Omental fat pad (tissue), 4 donors: Measurements from ENCODE around the gene CMTM5. TPM values are rescaled to one million over a fixed set of nuclear protein-coding genes. Genes with fewer than 3 reads are reported as not detected.

Experiments
- ATAC-seq: fragments of 150-250 bp; one replicate; pipeline ENCODE4 v1.9.1; 2016; ENCODE audit warnings: mild to moderate bottlenecking, moderate library complexity; ENCODE audit not compliant: low FRiP score
- DNase-seq: peaks from one replicate; pipeline ENCODE4 v3.0.0-alpha.2; 2019; ENCODE audit warnings: low spot score
- total RNA-seq, 4 donors: library from RNA; depleted of rRNA; stranded (reverse); fragments of >200 nt; gene quantifications; one replicate each; pipeline ENCODE4 v1.1.0, GENCODE V29; 2016
- TF ChIP-seq, protein P1 (sequence below), 3 donors: fragments of 450-650 bp; IDR thresholded peaks; one replicate each; pipeline ENCODE4 v1.5.1; 2016 to 2017; ENCODE audit warnings: antibody characterized with exemption in 3 of 3, mild to moderate bottlenecking in 3 of 3, moderate library complexity in 2 of 3

CMTM5 gene, protein sequence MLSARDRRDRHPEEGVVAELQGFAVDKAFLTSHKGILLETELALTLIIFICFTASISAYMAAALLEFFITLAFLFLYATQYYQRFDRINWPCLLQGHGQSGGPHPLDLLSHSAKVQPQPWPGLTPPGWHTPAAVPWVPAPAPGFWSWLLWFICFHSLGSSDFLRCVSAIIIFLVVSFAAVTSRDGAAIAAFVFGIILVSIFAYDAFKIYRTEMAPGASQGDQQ
- total RNA-seq: not detected

DNA sequence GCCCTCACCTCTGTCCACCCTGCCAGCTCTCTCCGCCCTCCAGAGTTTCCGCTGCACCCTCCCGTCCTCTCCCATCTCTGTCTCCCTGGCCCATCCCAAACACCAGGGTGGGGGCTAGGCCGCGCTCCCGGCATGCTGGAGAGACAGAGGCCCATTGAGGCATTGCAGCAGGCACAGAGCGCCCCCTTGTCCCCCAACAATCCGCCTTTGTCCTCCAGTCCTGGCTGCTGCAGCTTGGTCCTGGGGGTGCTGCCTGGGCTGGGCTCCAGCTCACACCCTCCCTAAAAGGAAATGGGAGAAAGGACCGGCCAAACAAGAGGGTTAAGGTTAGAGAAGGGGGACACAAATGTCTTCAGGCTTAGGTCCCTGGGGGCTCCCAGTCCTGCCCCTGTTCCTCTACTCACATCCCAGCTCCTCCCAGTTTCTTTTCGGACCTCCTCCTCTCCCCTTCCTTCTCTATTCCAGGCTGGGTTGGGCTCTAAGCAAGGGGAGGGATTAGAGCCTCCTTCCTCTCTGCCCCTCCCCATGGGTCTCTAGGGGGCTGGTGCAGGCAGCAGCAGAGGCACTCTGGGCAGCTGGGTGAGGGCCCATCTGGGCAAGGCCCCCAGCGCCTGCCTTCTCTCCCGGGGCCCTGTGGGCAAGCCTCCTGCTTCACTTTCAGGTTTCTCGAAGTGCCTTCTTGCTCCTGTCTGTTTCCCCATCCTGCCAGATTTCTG, at the start of gene CMTM5:
Gene CMTM5, plus strand, starts transcription at position 565 of the 716 bp plus-strand sequence. CDS start 206 bp downstream, outside the sequence.
- TF ChIP-seq, protein P1, sequence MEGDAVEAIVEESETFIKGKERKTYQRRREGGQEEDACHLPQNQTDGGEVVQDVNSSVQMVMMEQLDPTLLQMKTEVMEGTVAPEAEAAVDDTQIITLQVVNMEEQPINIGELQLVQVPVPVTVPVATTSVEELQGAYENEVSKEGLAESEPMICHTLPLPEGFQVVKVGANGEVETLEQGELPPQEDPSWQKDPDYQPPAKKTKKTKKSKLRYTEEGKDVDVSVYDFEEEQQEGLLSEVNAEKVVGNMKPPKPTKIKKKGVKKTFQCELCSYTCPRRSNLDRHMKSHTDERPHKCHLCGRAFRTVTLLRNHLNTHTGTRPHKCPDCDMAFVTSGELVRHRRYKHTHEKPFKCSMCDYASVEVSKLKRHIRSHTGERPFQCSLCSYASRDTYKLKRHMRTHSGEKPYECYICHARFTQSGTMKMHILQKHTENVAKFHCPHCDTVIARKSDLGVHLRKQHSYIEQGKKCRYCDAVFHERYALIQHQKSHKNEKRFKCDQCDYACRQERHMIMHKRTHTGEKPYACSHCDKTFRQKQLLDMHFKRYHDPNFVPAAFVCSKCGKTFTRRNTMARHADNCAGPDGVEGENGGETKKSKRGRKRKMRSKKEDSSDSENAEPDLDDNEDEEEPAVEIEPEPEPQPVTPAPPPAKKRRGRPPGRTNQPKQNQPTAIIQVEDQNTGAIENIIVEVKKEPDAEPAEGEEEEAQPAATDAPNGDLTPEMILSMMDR (IDR thresholded peaks at IDR 0.05): no peak
- ATAC-seq: no peak

DNA sequence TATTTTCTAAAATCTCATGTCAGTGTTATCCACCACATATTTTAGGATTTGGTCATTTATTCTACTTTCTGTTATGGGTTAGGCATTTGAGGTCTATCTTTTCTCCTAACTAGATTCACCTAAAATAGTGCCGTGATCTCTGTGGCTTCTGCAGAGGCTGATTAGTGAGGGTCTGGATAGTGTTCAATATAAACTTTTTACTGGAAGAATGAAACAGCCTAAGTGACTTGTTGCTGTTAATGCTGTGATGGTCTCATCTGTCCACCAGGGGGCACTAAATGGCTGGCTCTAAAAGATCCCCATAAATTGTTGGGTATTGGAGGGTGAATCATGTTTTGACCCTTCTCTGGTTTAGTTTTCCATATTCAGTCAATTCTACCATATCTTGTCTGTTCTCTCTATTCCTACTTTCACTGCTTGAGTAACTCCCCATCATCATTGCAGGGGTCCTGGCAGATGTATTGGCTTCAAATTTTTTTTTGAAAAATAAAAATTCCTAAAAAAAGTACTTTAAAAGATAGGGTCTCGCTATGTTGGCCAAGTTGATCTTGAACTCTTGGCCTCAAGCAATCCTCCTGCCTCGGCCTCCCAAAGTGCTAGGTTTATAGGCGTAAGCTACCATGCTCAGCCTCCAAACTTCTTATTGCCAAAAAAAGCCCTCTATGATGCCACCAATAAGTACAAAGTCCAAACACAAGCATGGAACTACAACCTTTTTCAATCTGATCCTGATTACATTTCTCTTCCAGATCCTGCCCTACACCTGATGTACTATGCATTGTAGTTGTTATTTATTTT, 48.7 kb upstream of the CMTM5 start:
- TF ChIP-seq, protein P1 (IDR thresholded peaks at IDR 0.05): no peak
- peak; percentile 53 for ATAC-seq
- peak; percentile 63 for DNase-seq

More for the DNA sequence above, at the start of gene CMTM5:
- DNase-seq: no peak

DNA sequence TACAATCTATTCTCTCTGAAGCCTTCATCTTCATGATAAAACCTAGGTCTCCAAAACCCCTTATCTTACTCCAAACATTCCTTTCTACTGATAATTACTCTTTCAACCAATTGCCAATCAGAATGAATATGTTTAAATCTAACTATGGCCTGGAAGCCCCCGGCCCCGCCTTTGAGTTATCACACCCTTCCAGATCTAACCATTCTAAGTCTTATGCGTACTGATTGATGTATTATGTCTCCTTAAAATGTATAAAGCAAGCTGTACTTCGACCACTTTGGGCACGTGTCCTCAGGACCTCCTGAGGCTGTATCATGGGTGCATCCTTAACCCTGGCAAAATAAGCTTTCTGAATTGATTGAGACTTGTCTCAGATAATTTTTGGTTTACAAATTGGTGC, 41.2 kb upstream of the CMTM5 start:
- no peak for DNase-seq
- no peak for ATAC-seq
- TF ChIP-seq, protein P1 (IDR thresholded peaks at IDR 0.05): no peak

DNA sequence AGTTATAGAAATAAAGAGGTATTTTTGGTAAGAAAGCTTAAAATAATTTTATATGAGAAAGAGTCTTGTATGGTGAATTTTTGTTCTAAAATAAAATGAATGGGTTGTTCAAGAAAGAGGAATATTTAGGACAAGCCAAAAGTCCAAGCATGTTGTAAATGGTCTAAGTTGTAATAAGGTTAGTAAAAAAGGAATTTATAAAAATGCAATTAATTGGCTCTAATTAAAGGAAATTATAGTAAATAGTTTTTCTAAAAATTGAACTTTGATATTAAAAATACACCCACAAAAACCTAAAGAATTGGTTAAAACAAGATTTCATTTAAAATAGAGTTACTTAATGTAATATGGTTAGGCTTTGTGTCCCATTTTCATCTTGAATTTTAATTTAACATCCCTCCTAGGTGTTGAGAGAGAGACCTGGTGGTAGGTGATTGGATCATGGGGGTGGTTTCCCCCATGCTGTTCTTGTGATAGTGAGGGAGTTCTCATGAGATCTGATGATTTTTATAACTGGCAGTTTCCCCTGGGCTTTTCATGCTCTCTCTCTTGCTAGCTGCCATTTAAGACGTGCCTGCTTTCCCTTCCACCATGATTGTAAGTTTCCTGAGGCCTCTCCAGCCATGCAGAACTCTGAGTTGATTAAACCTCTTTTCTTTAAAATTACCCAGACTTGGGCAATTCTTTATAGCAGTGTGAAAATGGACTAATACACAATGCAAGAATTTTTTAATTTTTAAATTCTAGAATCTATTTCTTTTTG, 37.2 kb upstream of the CMTM5 start:
- no peak for DNase-seq
- ATAC-seq: no peak
- TF ChIP-seq, protein P1 (IDR thresholded peaks at IDR 0.05): no peak

DNA sequence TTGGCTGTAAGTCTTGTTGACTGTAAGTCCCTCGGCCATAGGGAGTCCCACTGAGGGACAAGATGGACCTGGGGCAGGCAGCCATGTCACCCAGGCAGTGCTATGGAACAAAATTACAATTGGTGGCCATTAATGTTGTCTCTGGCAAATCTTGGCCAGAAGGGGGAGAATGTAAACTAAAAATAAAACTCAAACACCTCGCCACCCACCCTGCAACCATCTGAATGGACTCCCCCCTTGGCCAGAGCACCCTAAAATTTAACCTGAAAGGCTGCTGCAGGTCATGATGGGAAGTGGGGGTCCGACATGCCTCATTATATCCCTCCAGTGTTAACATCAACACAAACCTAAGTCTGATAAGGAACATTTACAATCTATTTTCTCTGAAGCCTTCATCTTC, 32.4 kb upstream of the CMTM5 start:
- no peak for DNase-seq
- TF ChIP-seq, protein P1 (IDR thresholded peaks at IDR 0.05): no peak
- no peak for ATAC-seq

DNA sequence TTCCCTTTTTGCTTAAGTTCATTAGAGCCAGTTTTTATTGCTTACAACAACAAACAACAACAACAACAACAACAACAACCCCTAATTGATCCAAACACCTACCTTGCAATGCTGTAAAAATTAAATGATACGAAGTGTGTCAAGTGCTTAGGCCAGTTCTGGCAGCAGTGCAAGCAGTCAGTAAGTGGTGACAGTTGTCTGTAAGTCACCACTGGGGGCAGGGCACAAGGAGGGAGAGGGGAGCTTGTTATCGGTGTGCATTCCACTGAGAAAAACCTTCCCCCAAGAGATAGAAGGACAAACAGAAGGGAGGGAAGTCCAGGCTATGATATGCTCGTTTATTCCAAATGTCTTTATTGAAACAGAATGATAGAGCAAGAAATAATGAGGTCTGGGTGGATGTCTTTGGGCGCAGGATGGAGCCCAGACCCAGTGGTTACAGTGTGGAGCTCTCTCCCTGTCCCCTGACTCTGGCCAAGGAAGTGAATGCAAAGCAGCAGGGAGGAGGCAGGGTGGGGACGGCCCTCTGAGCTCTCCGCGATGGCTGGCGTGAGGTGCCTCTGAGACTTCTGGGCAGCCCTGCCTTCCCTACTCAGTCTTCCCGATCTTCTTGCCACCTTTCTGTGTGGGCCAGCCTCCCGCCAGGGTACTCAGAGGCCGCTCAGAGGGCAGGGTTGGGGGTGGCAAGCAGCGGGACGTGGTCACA, 30.7 kb upstream of the CMTM5 start:
- TF ChIP-seq, protein P1 (IDR thresholded peaks at IDR 0.05): no peak
- DNase-seq (no peak), ATAC-seq (no peak)
